ENCODE results near the gene USP2. TPM values are rescaled to one million over a fixed set of nuclear protein-coding genes. Genes with fewer than 3 reads are reported as not detected.

Gene USP2
- total RNA-seq, 1 experiment from 2014 or later: 5.7 TPM

GRCh38 chr11:119404872-119405271 lies 23.4 kb upstream of the USP2 start:
- Histone ChIP-seq H3K79me2 (ENCODE audit: insufficient read depth, low read length) (no peaks in the 10 kb centered on the region), H3K9me3 (ENCODE audit: control insufficient read depth, low read depth, low read length) (no peaks in the 10 kb centered on the region), H3K27me3 (ENCODE audit: insufficient read depth, low read length) (no peaks in the 10 kb centered on the region; the same call in 1 of the 2 replicates), H3K14ac (ENCODE audit: insufficient read depth, low read length) (no peak overlapping the region), H2BK15ac (ENCODE audit: low read depth, low read length) (no peak overlapping the region), H2BK120ac (ENCODE audit: low read depth, low read length, poor library complexity, severe bottlenecking) (no peak overlapping the region), H4K8ac (replicated peaks; ENCODE audit: insufficient read length, low read depth, low read length) (no peak overlapping the region), H2BK12ac (ENCODE audit: insufficient read length, low read depth, low read length) (no peak overlapping the region), H3K23me2 (ENCODE audit: insufficient read length, low read depth, low read length, poor library complexity, severe bottlenecking) (no peaks in the 10 kb centered on the region), H2BK20ac (ENCODE audit: low read depth, low read length, poor library complexity, severe bottlenecking) (no peak overlapping the region), H4K20me1 (ENCODE audit: control insufficient read depth, insufficient read depth, insufficient read length) (no peaks in the 10 kb centered on the region), H3K23ac (ENCODE audit: insufficient read length, low read depth, low read length) (no peak overlapping the region), H3T11ph (ENCODE audit: low read length) (no peak overlapping the region), H3K4me1 (ENCODE audit: insufficient read depth, low read length) (no peaks in the 10 kb centered on the region), H3K79me1 (ENCODE audit: insufficient read depth, low read depth, low read length, poor library complexity, severe bottlenecking) (no peaks in the 10 kb centered on the region), H2AK5ac (ENCODE audit: insufficient read length, low read length) (no peak overlapping the region), H2AFZ (ENCODE audit: low read length) (no peak overlapping the region), H3K4ac (ENCODE audit: low read depth, low read length) (no peak overlapping the region), H3K18ac (ENCODE audit: insufficient read length, low read depth, low read length) (no peak overlapping the region), H3K56ac (ENCODE audit: insufficient read length, low read depth, low read length) (no peak overlapping the region), H3K4me2 (ENCODE audit: insufficient read depth, insufficient read length, low read length) (no peak overlapping the region), H4K91ac (ENCODE audit: insufficient read length, low read depth, low read length) (no peak overlapping the region), H2BK5ac (ENCODE audit: insufficient read length, low read length) (no peak overlapping the region), H3K9ac (ENCODE audit: extremely low read depth, insufficient read length, low read length) (no peak overlapping the region), H4K5ac (ENCODE audit: insufficient read length, low read depth, low read length) (no peak overlapping the region), H3K27ac (ENCODE audit: insufficient read length, low read depth, low read length) (no peak overlapping the region)
- Mint-ChIP-seq H3K4me3 (no peak overlapping the region), H3K27me3 (ENCODE audit: low read depth) (peaks cover 2% of the 10 kb centered on the region), H3K27ac (no peak overlapping the region), H3K36me3 (ENCODE audit: insufficient read depth in 1 of 3, low read depth in 3 of 3) (no peaks in the 10 kb centered on the region; a peak in 1 of 7 replicates), H3K9me3 (peaks cover 0 to 3% of the 10 kb centered on the region in 2 experiments; a peak in 2 of 5 replicates), H3K4me1 (no peaks in the 10 kb centered on the region; a peak in 2 of 4 replicates)
- TF ChIP-seq CTCF (conservative IDR thresholded peaks at IDR 0.05): no peak
- DNase-seq: no peak
- WGBS (ENCODE audit: extremely low coverage, insufficient read length, low lambda C conversion rate): no CpG with 5 or more reads among the region's 2 CpGs
